Stimulated activated CD4-positive, alpha-beta T cell treated with anti-CD3 and anti-CD28 coated beads, Interleukin-2, amount 100 ng/mL, for 48 hours (primary cell): ENCODE data around the gene CCDC112.
"Not testable (repeated sequence)": the region's sequence is repeated elsewhere in the genome, so short reads cannot be mapped to it uniquely, and the experiment has no call there.

Experiments
- DNase-seq, 2 donors: peaks; one replicate each; pipeline ENCODE4 v3.0.0-alpha.2; 2020

The CCDC112 gene

GRCh38 chr5:115257981-115258380 lies 38.5 kb downstream of the CCDC112 start:
- DNase-seq = no peak

DNA sequence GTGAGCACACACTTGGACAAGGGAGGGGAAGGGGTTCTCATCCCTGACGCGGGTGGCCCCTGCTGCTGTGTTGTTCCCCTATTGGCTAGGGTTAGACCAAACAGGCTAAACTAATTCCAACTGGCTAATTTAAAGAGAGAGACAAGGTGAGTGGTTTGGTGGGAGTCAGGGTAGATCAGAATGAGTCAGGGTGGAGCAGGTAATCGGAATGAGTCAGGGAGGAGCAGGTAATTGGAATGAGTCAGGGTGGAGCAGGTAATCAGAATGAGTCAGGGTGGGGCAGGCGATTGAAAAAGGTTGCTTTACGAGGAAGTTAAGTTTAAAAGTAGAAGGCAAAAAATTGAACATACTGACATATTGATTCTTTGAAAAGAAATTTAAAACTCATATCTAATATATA lies 47.1 kb downstream of the CCDC112 start:
- not testable (repeated sequence) for DNase-seq

- DNase-seq = no peak
Measured at GRCh38 chr5:115246361-115246991, 50.0 kb downstream of the CCDC112 start.

DNA sequence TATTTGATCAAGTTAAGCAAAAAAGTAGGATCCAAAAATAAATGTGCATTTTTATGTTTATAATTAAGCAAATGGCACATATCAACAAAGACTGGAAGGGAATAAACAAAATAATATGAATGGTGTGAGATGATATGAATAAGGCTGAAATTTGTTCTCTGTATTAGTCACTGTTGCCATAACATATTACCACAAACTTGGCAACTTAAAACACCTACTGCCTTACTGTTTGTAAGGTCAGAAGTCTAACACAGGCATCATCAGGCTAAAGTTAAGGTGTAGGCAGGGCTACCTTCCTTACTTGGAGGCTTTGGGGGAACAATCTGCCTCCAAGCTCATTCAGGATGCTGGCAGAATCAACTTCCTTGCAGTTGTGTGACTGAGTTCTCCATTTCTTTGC lies 53.0 kb downstream of the CCDC112 start:
- DNase-seq = no peak

GRCh38 chr5:115241881-115242642 lies 54.4 kb downstream of the CCDC112 start:
- DNase-seq = no peak

GRCh38 chr5:115237066-115237465 lies 59.4 kb downstream of the CCDC112 start:
- DNase-seq = no peak

- DNase-seq = no peak
Measured at GRCh38 chr5:115236599-115236998, 59.9 kb downstream of the CCDC112 start.

DNA sequence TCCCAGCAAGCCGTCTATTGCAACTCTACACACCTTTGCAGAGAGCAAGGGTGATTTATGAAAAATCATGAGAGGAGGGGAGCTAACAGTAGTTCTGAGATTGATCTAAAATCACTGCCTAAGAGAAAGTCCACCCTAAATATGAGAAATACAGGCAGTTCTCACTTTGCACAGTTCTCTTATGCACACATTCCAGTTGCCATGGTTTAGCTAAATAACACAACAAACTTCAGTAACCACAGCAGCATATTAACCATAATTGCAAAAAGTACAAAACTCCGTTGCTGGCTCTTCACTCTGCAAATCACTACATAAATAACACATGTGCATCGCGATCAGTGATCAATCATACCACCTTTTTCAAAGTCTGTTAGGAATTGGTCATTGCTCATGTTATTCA lies 64.9 kb downstream of the CCDC112 start:
- DNase-seq = no peak

DNA sequence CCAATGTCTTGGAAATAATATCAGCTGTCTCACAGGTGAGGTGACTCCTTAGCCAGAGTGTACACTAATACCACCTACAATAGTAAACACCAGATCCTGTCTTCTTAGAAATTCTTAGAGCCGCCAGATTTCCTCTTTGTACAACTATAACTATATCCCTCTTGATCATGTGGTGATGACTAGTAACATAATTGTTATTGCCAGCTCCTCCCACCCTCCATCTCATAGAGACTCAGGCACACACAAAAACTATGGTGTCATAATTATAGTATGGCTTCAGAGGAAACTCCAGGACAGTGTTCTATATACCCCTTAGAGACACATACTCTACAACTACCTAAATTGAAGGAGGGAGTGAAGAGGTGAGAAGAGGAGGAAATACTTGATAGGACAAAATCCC lies 66.8 kb downstream of the CCDC112 start:
- no peak for DNase-seq

DNA sequence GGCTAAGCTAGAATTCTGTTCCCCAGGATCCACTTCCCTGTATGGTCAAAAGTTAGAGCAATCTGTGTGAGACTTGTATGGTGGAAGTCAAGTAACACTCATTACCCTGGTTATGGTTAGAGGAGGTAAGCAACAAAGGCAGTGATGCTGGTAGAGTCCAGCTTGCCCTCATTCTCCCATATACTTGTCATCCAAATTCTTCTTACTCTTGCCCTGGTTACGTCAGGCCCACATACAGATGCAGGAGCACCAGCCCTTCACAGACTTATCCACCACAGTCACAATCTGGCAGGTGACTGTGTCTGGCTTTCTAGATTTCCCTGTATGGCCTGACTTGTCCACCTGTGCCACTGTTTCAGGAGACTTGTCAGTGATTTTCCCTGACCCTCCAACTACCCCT lies 69.2 kb downstream of the CCDC112 start:
- no peak for DNase-seq
